NCI-H2171 (cell line): ENCODE data around the gene PHLDB1.
"Not testable (repeated sequence)": the region's sequence is repeated elsewhere in the genome, so short reads cannot be mapped to it uniquely, and the experiment has no call there.

Experiments used
- DNase-seq: peaks from one replicate; lab custom pipeline; 2025; lab: John Stamatoyannopoulos, UW

The PHLDB1 gene

GRCh38 chr11:118607401-118608359 is at the start of gene PHLDB1:
PHLDB1 (plus strand) TSS chr11:118607615; CDS start chr11:118613837, 6,222 bp downstream.
- no peak for DNase-seq

- DNase-seq, result no peak
These were observed 46.6 kb upstream of the PHLDB1 start for GRCh38 chr11:118560806-118561205.

- DNase-seq, result no peak
These were observed 42.4 kb upstream of the PHLDB1 start for GRCh38 chr11:118565051-118565450.

- DNase-seq, result no peak
These were observed 37.7 kb upstream of the PHLDB1 start for GRCh38 chr11:118569670-118570069.

- no peak for DNase-seq
These were observed 36.6 kb upstream of the PHLDB1 start for GRCh38 chr11:118570787-118571186.

GRCh38 chr11:118571701-118572060 is 35.7 kb upstream of the PHLDB1 start:
- not testable (repeated sequence) for DNase-seq

GRCh38 chr11:118572061-118572980 is 35.1 kb upstream of the PHLDB1 start, which contains the start of gene ARCN1:
ARCN1 (plus strand) TSS chr11:118572409; CDS start chr11:118572548, 139 bp downstream.
- peak; percentile 64 for DNase-seq

DNA sequence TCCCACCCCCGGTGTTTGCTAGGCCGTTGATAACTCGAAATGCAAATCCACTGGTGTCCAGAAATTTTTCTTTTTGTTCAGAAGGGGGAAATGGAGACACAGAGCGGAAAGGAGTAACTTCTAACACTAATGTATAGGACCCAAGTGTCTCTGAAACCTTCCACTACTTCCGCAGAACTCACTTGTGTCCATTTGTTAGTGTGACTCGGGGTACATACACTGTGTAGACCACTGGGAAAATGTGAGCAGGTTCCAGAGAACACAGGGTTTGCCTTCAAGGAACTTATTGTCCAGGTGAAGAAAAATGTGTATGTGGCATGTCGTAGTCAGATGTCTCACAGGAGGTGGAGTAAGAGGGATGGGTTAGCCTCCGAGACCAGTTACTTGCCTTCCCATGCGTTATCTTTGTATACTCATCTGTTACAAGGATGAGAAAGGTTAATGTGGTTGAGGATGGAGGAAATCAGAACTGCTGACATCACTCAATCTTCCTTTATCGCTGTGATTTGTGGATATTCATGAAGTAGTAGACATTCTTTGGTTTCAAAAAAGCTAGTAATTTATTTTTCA is 34.3 kb upstream of the PHLDB1 start:
- no peak for DNase-seq

DNA sequence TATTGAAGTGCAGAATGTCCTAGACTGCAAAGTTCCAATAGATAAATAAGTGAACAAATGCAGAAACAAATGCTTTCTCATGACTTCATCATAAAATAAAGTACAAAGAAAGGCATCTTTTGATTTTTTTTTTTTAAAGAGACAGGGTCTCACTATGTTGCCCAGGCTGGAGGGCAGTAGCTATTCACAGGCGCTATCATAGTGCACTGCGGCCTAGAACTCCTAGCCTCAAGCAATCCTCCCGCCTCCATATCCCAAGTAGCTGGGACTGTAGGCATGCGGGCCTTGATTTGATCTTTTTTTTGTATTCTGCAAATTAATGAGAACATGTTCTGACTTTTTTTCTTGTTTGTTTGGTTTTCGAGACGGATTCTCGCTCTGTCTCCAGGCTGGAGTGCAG is 32.8 kb upstream of the PHLDB1 start:
- DNase-seq, result no peak

DNA sequence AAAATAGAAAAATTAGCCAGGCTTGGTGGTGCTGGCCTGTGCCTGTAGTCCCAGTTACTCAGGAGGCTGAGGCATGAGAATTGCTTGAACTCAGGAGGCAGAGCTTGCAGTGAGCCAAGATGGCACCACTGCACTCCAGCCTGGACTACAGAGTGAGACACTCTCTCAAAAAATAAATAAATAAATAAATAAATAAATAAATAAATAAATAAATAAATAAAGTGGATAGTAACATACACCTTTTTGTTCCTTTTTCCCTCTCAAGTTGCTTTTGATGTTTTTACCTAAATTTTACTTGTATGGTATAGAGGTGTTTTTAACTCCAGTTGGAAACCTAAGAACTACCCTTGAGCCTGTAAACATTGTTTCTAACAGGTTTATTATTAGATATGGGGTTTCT is 29.4 kb upstream of the PHLDB1 start:
- not testable (repeated sequence) for DNase-seq

DNA sequence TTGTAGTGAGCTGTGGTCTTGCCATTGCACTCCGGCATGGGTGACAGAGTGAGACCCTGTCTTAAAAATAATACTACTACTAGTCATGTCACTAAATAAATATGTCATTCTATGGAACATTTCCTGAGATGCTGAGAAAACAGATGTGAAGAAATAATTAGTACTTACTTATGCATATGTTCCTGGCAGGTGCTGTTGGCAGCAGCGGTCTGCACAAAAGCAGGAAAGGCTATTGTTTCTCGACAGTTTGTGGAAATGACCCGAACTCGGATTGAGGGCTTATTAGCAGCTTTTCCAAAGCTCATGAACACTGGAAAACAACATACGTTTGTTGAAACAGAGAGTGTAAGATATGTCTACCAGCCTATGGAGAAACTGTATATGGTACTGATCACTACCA is 26.4 kb upstream of the PHLDB1 start:
- DNase-seq, result no peak

DNA sequence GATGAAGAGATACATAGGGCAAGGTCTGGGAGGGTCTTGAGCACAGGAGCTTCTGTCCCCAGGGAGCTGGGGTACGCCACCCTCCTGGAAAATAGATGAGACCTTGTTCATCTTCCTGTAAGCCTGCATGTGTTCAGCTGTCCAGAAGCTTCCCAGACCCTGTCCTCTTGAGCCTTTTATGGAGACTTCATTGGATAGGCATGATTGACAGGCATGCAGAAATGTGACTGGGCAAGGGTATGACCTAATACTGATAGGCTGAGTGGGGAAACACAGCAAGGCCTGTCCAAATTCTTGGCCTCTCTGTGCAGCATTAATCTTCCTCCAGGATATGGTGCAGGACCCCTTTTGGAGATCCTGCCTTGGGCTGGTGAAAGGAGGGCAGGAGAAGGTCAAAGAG is 19.5 kb upstream of the PHLDB1 start:
- no peak for DNase-seq

GRCh38 chr11:118592616-118593367 is 14.6 kb upstream of the PHLDB1 start:
- DNase-seq, result no peak

- peak; percentile 10 for DNase-seq
These were observed 12.4 kb upstream of the PHLDB1 start for GRCh38 chr11:118594984-118595383.

DNA sequence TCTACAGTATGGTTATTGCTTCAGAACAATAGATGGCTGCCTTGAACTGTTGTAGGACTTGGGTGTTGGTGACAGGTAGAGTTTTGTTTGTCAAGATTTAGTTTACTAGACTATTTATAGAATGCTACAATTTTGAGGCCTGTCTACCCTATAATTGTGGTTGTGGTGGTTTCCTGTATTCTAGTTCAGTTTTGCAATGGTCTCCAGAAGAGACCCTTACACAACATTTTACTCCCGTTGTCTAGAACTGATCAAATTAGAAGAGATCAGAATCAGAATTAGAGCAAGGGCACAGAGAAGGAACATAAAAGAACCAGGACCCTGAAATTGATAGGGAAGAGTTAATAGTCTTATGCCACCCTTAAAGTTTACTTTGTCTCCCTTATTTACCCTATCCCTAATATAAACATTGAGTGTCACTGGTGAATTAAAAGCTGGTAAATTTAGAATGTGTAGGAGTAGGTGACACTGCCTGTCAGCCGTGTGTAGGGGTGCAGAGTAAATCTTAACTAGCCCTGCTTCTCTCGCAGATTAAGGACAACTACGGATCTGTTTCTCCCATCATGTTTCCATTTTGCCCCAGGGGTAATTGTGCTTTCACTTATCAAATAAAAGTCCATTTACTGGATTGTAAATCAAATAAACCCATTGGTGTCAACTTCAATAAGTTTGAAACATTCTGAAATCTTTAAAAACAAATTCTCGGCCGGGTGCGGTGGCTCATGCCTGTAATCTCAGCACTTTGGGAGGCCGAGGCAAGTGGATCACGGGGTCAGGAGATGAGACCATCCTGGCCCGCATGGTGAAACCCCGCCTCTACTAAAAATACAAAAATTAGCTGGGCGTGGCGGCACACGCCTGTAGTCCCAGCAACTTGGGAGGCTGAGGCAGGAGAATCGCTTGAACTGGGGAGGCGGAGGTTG is 10.9 kb upstream of the PHLDB1 start:
- DNase-seq, result no peak

- DNase-seq, result no peak
These were observed 9.9 kb upstream of the PHLDB1 start for GRCh38 chr11:118597556-118597955.

DNA sequence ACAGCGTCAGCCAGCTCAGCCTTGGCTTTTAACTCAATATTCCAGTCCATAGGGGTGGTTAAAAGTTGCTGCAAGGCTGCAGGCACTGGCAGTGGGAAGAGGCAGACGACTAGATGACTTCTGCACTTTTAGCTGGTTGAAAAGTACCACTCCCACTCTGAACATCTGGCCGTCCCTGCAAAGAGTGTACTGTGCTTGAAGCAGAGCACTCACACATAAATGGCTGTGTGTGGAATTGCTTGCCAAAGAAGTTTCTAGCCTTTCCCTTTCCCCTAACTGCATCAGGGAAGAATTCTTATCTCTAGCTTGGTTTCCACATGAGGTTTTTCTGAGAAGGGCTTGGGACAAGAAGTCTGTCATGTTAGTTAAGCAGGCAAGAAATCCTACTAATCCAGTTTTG is 5.1 kb upstream of the PHLDB1 start:
- no peak for DNase-seq

- DNase-seq, result not testable (repeated sequence)
These were observed 3.7 kb upstream of the PHLDB1 start for GRCh38 chr11:118603709-118604108.

DNA sequence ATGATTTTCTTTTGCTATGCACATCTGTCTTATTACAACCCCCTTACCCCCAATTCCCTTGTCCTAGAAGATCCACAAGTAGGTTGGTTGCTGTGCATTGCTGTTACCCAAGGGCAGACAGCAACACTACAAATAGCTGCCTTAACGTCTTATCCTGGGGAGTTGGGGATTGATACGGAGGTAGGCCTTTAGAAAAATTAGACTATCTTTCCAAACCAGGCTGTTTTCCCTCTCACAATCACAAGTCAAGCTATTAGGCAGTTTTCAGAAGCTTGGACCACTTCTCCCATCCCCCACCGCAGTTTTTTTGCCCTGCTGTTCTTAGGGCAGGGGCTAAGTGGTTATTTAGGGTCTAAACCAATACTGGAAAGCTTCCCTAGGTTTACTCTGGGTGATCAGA is 2.8 kb upstream of the PHLDB1 start:
- DNase-seq, result no peak

- peak; percentile 12 for DNase-seq
These were observed 2.1 kb upstream of the PHLDB1 start for GRCh38 chr11:118605116-118605867.
